Hepatocyte (in vitro differentiated cells): ENCODE data around the gene SESN3. TPM values are rescaled to one million over a fixed set of nuclear protein-coding genes. Genes with fewer than 3 reads are reported as not detected.

ENCODE experiments used
- DNase-seq: peaks from one replicate; pipeline ENCODE4 v3.0.0-alpha.2; 2016; ENCODE audit warnings: low spot score
- H2AFZ ChIP-seq: fragments of 200-600 bp; sonication (generic); 2 replicates; pipeline ENCODE4 v1.6.0; 2016; ENCODE audit warnings: antibody characterized with exemption, mild to moderate bottlenecking
- H3K27ac ChIP-seq: fragments of 200-600 bp; sonication (generic); 2 replicates; pipeline ENCODE4 v1.5.1; 2016; ENCODE audit warnings: mild to moderate bottlenecking
- H3K27me3 ChIP-seq: fragments of 200-600 bp; sonication (generic); 2 replicates; pipeline ENCODE4 v1.6.1; 2016
- H3K36me3 ChIP-seq: fragments of 200-600 bp; sonication (generic); replicated peaks from 2 replicates; pipeline ENCODE4 v1.5.1; 2016; ENCODE audit warnings: low read depth; ENCODE audit not compliant: insufficient read depth
- H3K4me1 ChIP-seq: fragments of 200-600 bp; sonication (generic); 2 replicates; pipeline ENCODE4 v1.5.1; 2016; ENCODE audit warnings: mild to moderate bottlenecking, moderate library complexity; ENCODE audit not compliant: insufficient read depth
- H3K4me2 ChIP-seq: fragments of 200-600 bp; sonication (generic); 2 replicates; pipeline ENCODE4 v1.6.0; 2016
- H3K4me3 ChIP-seq: fragments of 200-600 bp; sonication (generic); 2 replicates; pipeline ENCODE4 v1.5.1; 2016; ENCODE audit warnings: mild to moderate bottlenecking
- H3K79me2 ChIP-seq: fragments of 200-600 bp; sonication (generic); 2 replicates; pipeline ENCODE4 v1.6.0; 2017; ENCODE audit warnings: mild to moderate bottlenecking
- H3K9me2 ChIP-seq: fragments of 200-600 bp; sonication (generic); replicated peaks from 2 replicates; pipeline ENCODE4 v1.6.0; 2017; ENCODE audit warnings: mild to moderate bottlenecking; ENCODE audit not compliant: insufficient read depth
- H3K9me3 ChIP-seq: fragments of 200-600 bp; sonication (generic); 2 replicates; pipeline ENCODE4 v1.5.1; 2016; ENCODE audit warnings: low read depth, mild to moderate bottlenecking
- H4K20me1 ChIP-seq: fragments of 200-600 bp; sonication (generic); 2 replicates; pipeline ENCODE4 v1.6.0; 2016; ENCODE audit warnings: mild to moderate bottlenecking; ENCODE audit not compliant: insufficient read depth, poor library complexity, severe bottlenecking
- EZH2 ChIP-seq: fragments of 200-600 bp; sonication (generic); IDR thresholded peaks from 2 replicates; pipeline ENCODE4 v1.6.1; 2016; ENCODE audit warnings: antibody characterized with exemption, mild to moderate bottlenecking, borderline replicate concordance
- EZH2phosphoT487 ChIP-seq: fragments of 200-600 bp; sonication (generic); IDR thresholded peaks from one replicate; pipeline ENCODE4 v1.6.1; 2018; ENCODE audit warnings: antibody characterized with exemption, mild to moderate bottlenecking, low read depth, moderate library complexity; ENCODE audit not compliant: unreplicated experiment, severe bottlenecking
- WGBS: methylation state at CpG from one replicate; pipeline ENCODE4 v1.1.6; 2016; ENCODE audit warnings: low lambda C conversion rate; ENCODE audit errors: missing lambda C conversion rate; 5-methylcytosine and 5-hydroxymethylcytosine counted together
- polyA plus RNA-seq: library from polyadenylated mRNA; unstranded; fragments of >200 nt; fragmentation: Nextera tagmentation; extraction: Ambion mirVana; gene quantifications from 2 replicates; pipeline ENCODE4 v1.2.1, GENCODE V29; 2016
- total RNA-seq: library from RNA; depleted of rRNA; stranded (reverse); fragments of >200 nt; gene quantifications from 2 replicates; pipeline ENCODE4 v1.2.3, GENCODE V29; 2014
- TF ChIP-seq, protein P1 (sequence below): fragments of 200-600 bp; sonication (generic); IDR thresholded peaks from 2 replicates; pipeline ENCODE4 v1.5.1; 2016; ENCODE audit warnings: antibody characterized with exemption, mild to moderate bottlenecking; ENCODE audit not compliant: poor library complexity

Gene SESN3
- total and polyA plus RNA-seq, 2 experiments from 2014 or later: 8.1 to 107 TPM

DNA sequence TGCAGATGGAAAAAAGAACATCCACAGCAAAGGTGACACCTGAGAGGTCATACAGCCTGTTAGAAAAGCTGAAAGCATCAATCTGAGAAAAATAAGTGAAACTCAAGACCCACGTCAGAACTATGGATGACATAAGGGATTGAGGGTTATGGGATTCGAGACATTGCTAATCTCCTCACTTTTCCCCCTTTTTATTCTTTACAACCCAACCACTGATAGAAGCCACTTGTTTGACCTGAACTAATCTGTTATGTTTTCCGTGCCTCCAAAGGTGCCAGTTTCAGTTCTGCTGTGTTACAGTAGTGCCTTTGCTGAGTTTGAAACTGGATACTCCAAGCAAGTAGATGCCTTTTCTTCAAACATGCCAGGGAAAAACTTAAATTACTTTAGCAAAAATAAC lies 16.9 kb upstream of the SESN3 start:
- H3K9me3 ChIP-seq: no peaks in the 10 kb centered on the region
- H3K36me3 ChIP-seq: no peaks in the 10 kb centered on the region
- no peak for TF ChIP-seq EZH2phosphoT487
- no peak for TF ChIP-seq EZH2
- H3K9me2 ChIP-seq: no peaks in the 10 kb centered on the region
- H3K27me3 ChIP-seq: no peaks in the 10 kb centered on the region
- peaks cover 29% of the 10 kb centered on the region for H3K4me1 ChIP-seq
- no peaks in the 10 kb centered on the region for H4K20me1 ChIP-seq
- no peak overlapping the region for H2AFZ ChIP-seq
- no peaks in the 10 kb centered on the region for H3K79me2 ChIP-seq
- no peak overlapping the region for H3K4me3 ChIP-seq
- no peak for DNase-seq
- no peak overlapping the region for H3K27ac ChIP-seq
- no peak overlapping the region for H3K4me2 ChIP-seq
- 84% methylated on average over 3 of the region's 3 CpGs for WGBS

DNA sequence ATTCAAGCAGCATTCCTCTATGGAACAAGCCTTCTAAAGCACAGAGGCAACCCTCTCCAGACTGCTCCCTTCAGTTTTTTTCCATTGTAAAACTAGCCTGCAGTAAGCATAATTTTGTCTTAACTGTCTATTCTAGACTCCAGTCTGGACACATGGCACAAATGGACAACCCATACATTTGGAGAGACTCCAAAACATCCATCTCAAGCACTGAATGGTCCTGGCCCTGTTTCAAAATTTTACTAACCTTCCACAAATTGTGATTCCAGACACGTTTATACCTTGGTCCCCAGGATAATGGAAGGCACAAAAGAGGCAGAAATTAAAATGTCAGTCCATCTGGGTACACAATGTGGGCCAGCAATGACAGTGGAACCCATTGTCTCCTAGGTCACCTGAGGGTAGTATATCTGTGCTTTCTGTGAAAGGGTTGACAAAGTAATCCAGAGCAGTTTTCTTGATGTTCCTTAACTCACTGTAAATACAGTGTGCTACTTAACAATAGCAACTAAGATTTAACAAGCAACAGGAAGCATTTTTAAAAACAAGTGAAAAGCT lies 16.2 kb upstream of the SESN3 start:
- no peak overlapping the region for H3K4me2 ChIP-seq
- no peak overlapping the region for H3K27ac ChIP-seq
- peaks cover 29% of the 10 kb centered on the region for H3K4me1 ChIP-seq
- no peaks in the 10 kb centered on the region for H3K27me3 ChIP-seq
- H4K20me1 ChIP-seq: no peaks in the 10 kb centered on the region
- H3K9me2 ChIP-seq: no peaks in the 10 kb centered on the region
- H3K9me3 ChIP-seq: no peaks in the 10 kb centered on the region
- H3K36me3 ChIP-seq: no peaks in the 10 kb centered on the region
- H3K79me2 ChIP-seq: no peaks in the 10 kb centered on the region
- WGBS: 76% methylated on average over 1 of the region's 1 CpG
- H2AFZ ChIP-seq: no peak overlapping the region
- no peak overlapping the region for H3K4me3 ChIP-seq
- TF ChIP-seq EZH2phosphoT487 (no peak), EZH2 (no peak)
- TF ChIP-seq, protein P1, sequence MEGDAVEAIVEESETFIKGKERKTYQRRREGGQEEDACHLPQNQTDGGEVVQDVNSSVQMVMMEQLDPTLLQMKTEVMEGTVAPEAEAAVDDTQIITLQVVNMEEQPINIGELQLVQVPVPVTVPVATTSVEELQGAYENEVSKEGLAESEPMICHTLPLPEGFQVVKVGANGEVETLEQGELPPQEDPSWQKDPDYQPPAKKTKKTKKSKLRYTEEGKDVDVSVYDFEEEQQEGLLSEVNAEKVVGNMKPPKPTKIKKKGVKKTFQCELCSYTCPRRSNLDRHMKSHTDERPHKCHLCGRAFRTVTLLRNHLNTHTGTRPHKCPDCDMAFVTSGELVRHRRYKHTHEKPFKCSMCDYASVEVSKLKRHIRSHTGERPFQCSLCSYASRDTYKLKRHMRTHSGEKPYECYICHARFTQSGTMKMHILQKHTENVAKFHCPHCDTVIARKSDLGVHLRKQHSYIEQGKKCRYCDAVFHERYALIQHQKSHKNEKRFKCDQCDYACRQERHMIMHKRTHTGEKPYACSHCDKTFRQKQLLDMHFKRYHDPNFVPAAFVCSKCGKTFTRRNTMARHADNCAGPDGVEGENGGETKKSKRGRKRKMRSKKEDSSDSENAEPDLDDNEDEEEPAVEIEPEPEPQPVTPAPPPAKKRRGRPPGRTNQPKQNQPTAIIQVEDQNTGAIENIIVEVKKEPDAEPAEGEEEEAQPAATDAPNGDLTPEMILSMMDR: no peak
- no peak for DNase-seq

DNA sequence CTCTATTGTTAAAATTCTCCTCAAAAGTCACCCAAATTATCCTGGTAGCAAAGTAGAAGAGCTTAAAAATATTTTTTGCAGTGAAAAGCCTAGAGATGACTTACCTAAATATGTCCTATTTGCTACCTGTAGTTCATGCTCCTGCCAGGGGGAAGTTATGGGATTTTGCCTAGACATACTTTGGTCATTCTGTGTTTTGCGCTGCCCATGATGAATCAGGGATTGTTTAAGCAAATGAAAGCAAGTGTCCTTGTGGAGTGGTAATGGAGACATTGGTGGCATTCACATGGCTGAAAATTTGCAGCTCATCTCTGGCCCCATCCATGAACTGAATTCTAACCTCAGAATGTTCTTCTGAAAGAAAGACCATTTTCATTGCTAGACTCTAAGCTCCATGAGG lies 14.6 kb upstream of the SESN3 start:
- Histone ChIP-seq H4K20me1 (no peaks in the 10 kb centered on the region), H3K79me2 (no peaks in the 10 kb centered on the region), H3K4me1 (peaks cover 36% of the 10 kb centered on the region), H2AFZ (no peak overlapping the region), H3K27ac (peak overlapping the region; percentile 71), H3K9me2 (no peaks in the 10 kb centered on the region), H3K27me3 (no peaks in the 10 kb centered on the region), H3K36me3 (no peaks in the 10 kb centered on the region), H3K4me2 (no peak overlapping the region), H3K9me3 (no peaks in the 10 kb centered on the region), H3K4me3 (no peak overlapping the region)
- 96% methylated on average over 1 of the region's 1 CpG for WGBS
- TF ChIP-seq EZH2phosphoT487 (no peak), EZH2 (no peak)
- TF ChIP-seq, protein P1: no peak
- DNase-seq: no peak

DNA sequence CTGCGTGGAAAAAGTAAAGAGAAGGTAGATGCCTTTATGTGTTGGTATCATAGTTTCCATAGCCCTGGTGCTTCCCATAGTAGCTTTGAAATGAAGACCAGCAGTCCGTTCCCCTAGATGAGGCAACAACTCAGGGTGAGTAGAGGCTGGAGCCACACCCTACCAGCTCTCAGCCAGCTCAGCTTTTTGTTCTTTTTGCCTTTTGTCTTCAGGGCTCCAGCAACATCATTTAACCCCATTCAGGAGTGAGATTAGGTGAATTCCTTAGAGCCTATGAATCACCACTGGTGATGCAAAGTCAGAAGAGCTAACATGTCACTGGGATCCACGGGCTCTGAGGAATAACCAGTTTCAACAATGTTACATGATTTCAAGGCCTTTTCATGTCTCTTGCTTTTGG lies 14.0 kb upstream of the SESN3 start:
- peak overlapping the region; percentile 77 for H3K27ac ChIP-seq
- H2AFZ ChIP-seq: no peak overlapping the region
- DNase-seq: peak; percentile 65
- TF ChIP-seq, protein P1: no peak
- TF ChIP-seq EZH2phosphoT487 (no peak), EZH2 (no peak)
- H3K27me3 ChIP-seq: no peaks in the 10 kb centered on the region
- H3K9me3 ChIP-seq: no peaks in the 10 kb centered on the region
- no peaks in the 10 kb centered on the region for H3K36me3 ChIP-seq
- no peaks in the 10 kb centered on the region for H4K20me1 ChIP-seq
- no peaks in the 10 kb centered on the region for H3K79me2 ChIP-seq
- WGBS: 37% methylated on average over 3 of the region's 3 CpGs
- peaks cover 36% of the 10 kb centered on the region for H3K4me1 ChIP-seq
- H3K4me3 ChIP-seq: no peak overlapping the region
- no peak overlapping the region for H3K4me2 ChIP-seq
- no peaks in the 10 kb centered on the region for H3K9me2 ChIP-seq
